K562 (cell line): ENCODE measurements around the gene DIMT1. TPM values are rescaled to one million over a fixed set of nuclear protein-coding genes. Genes with fewer than 3 reads are reported as not detected.
A peak's percentile ranks its signal among the peaks of the same experiment; 100 is the strongest.

Source experiments
- ATAC-seq: fragments of 200-7000 bp; cut with Tn5 transposase; 3 replicates; pipeline ENCODE4 v1.9.1; 2020; ENCODE audit warnings: moderate library complexity
- BruUV-seq: library from RNA; stranded (reverse); fragments of 400-500 nt; replicated peaks from 2 replicates; lab custom pipeline; 2021; lab: Mats Ljungman, UMichigan
- CTCF ChIA-PET: fragments of 300-600 bp; formaldehyde crosslinking; extraction: SDS; loops from one replicate; lab custom pipeline; 2021; ENCODE audit warnings: low intra/inter-chr PET ratio; lab: Yijun Ruan, JAX
- POLR2A ChIA-PET: fragments of 300-600, 350-650 bp; sonication (Branson Sonifier 250); formaldehyde crosslinking; extraction: SDS; loops from one replicate; lab custom pipeline; 2021; ENCODE audit warnings: antibody characterized with exemption, inconsistent platforms; lab: Yijun Ruan, JAX
- DNase-seq, 4 experiments: peaks; one replicate each; pipeline versions ENCODE4 v3.0.0 to v3.0.0-alpha.2; 2011 to 2018; ENCODE audit warnings: low spot score in 3 of 4, mixed read lengths in 3 of 4; ENCODE audit errors: extremely low read depth in 1 of 4
- FAIRE-seq: peaks from 2 replicates; lab custom pipeline; 2011; peaks lifted over from hg19 to GRCh38; lab: Jason Lieb, UNC
- H2AFZ ChIP-seq: 2 replicates; pipeline ENCODE4 v1.6.0; 2011; ENCODE audit warnings: low read depth, low read length, control low read depth, inconsistent platforms
- H3K27ac ChIP-seq: fragments of 200-600 bp; 3 replicates; pipeline ENCODE4 v1.8.0; 2011; ENCODE audit warnings: low read depth, mild to moderate bottlenecking, control low read depth, inconsistent platforms, low read length, moderate library complexity, mixed read lengths; ENCODE audit errors: extremely low read depth
- H3K27me3 ChIP-seq, 2 experiments: fragments of 300-600 bp in 1 of 2; 2 replicates in 1 of 2; 3 replicates in 1 of 2; pipeline versions ENCODE4 v1.6.0 to v1.8.0; 2011; ENCODE audit warnings: inconsistent platforms in 2 of 2, low read length in 2 of 2, mild to moderate bottlenecking in 1 of 2, mixed read lengths in 1 of 2, moderate library complexity in 1 of 2; ENCODE audit not compliant: control insufficient read depth in 2 of 2, insufficient read depth in 2 of 2
- H3K36me3 ChIP-seq: fragments of 300-600 bp; 3 replicates; pipeline ENCODE4 v1.8.0; 2011; ENCODE audit warnings: mild to moderate bottlenecking, low read length, inconsistent platforms; ENCODE audit not compliant: control insufficient read depth, insufficient read depth
- H3K4me1 ChIP-seq, 2 experiments: fragments of 200-600 bp in 1 of 2; replicated peaks in 1 of 2; 2 replicates in 1 of 2; 3 replicates in 1 of 2; pipeline versions ENCODE4 v1.5.1 to v1.8.0; 2011; ENCODE audit warnings: inconsistent platforms in 2 of 2, low read length in 2 of 2, mild to moderate bottlenecking in 1 of 2, mixed read lengths in 1 of 2, moderate library complexity in 1 of 2; ENCODE audit not compliant: control insufficient read depth in 2 of 2, insufficient read depth in 2 of 2
- H3K4me2 ChIP-seq: 2 replicates; pipeline ENCODE4 v1.6.1; 2011; ENCODE audit warnings: low read length, control low read depth, inconsistent platforms, mixed read lengths; ENCODE audit not compliant: insufficient read depth
- H3K4me3 ChIP-seq: fragments of 200-600 bp; sonication (generic), shearing (Covaris generic); 2 replicates; pipeline ENCODE4 v1.5.1; 2016; ENCODE audit warnings: control low read depth, inconsistent platforms
- H3K79me2 ChIP-seq: fragments of 200-600 bp; 3 replicates; pipeline ENCODE4 v1.8.0; 2011; ENCODE audit warnings: low read length, inconsistent platforms; ENCODE audit not compliant: control insufficient read depth, insufficient read depth
- H3K9ac ChIP-seq, 2 experiments: 2 replicates each; pipeline versions ENCODE4 v1.6.0 to v1.6.1; 2011; ENCODE audit warnings: low read depth in 2 of 2, low read length in 2 of 2, control low read depth in 1 of 2, inconsistent platforms in 1 of 2, mild to moderate bottlenecking in 1 of 2, mixed read lengths in 1 of 2; ENCODE audit not compliant: insufficient read depth in 1 of 2
- H3K9me1 ChIP-seq: one replicate; pipeline ENCODE4 v1.6.0; 2011; ENCODE audit warnings: inconsistent platforms, mild to moderate bottlenecking, low read length, moderate library complexity; ENCODE audit not compliant: control insufficient read depth, insufficient read depth
- H3K9me3 ChIP-seq: replicated peaks from 2 replicates; pipeline ENCODE4 v1.5.1; 2011; ENCODE audit warnings: low read depth, low read length, inconsistent platforms; ENCODE audit not compliant: control insufficient read depth, insufficient read depth
- H4K20me1 ChIP-seq: replicated peaks from 2 replicates; pipeline ENCODE4 v1.6.1; 2011; ENCODE audit warnings: low read length, inconsistent platforms, mixed read lengths; ENCODE audit not compliant: control insufficient read depth, insufficient read depth
- DEAF1 ChIP-seq: fragments of 450-650 bp; formaldehyde crosslinking; IDR thresholded peaks from 2 replicates; pipeline ENCODE4 v1.4.0; 2020; ENCODE audit warnings: mild to moderate bottlenecking, moderate library complexity
- HDAC6 ChIP-seq: IDR thresholded peaks from 2 replicates; pipeline ENCODE4 v1.6.1; 2012; ENCODE audit warnings: low read depth, mild to moderate bottlenecking, control low read depth, inconsistent platforms, low read length, moderate library complexity
- MAFF ChIP-seq: IDR thresholded peaks from 2 replicates; pipeline ENCODE4 v1.6.1; 2012; ENCODE audit warnings: low read length, improper control_type of control experiment
- POLR3A ChIP-seq: IDR thresholded peaks from 2 replicates; pipeline ENCODE4 v1.6.1; 2011; ENCODE audit warnings: borderline replicate concordance, mild to moderate bottlenecking, moderate library complexity; ENCODE audit not compliant: insufficient read length, insufficient read depth; ENCODE audit errors: extremely low read depth
- RAD21 ChIP-seq, 2 experiments: fragments of 250-450 bp in 1 of 2; fragments of 450-650 bp in 1 of 2; sonication (Bioruptor Pico) in 1 of 2; formaldehyde crosslinking in 1 of 2; IDR thresholded peaks in 1 of 2; conservative IDR thresholded peaks in 1 of 2; 2 replicates each; pipeline versions ENCODE4 v1.4.0 to v1.8.0; 2020 to 2022; ENCODE audit warnings: mild to moderate bottlenecking in 2 of 2, moderate library complexity in 1 of 2
- RB1 ChIP-seq: fragments of 450-650 bp; IDR thresholded peaks from 2 replicates; pipeline ENCODE4 v1.6.1; 2017; ENCODE audit warnings: low read depth, mild to moderate bottlenecking
- SIRT6 ChIP-seq: IDR thresholded peaks from one replicate; pipeline ENCODE4 v1.6.1; 2012; ENCODE audit warnings: low read depth, mild to moderate bottlenecking, control low read depth, inconsistent platforms, low read length, moderate library complexity
- SMAD4 ChIP-seq: fragments of 250-450 bp; sonication (Bioruptor Pico); conservative IDR thresholded peaks from 2 replicates; pipeline ENCODE4 v1.8.0; 2021; ENCODE audit warnings: inconsistent platforms, mild to moderate bottlenecking, moderate library complexity
- TAF1 ChIP-seq: IDR thresholded peaks from 2 replicates; pipeline ENCODE4 v1.6.1; 2011; ENCODE audit warnings: mild to moderate bottlenecking, low read length, moderate library complexity; ENCODE audit not compliant: insufficient read depth, control insufficient read depth, severe bottlenecking; ENCODE audit errors: extremely low read depth
- WHSC1 ChIP-seq: IDR thresholded peaks from one replicate; pipeline ENCODE4 v1.6.1; 2012; ENCODE audit warnings: low read length, control low read depth, inconsistent platforms
- ZNF146 ChIP-seq: IDR thresholded peaks from one replicate; pipeline ENCODE4 v1.6.1; 2018; ENCODE audit warnings: missing compliant biosample characterization; ENCODE audit not compliant: unreplicated experiment
- ZNF263 ChIP-seq: sonication (generic); formaldehyde crosslinking; IDR thresholded peaks from 2 replicates; pipeline ENCODE4 v1.8.0; 2022; ENCODE audit warnings: mild to moderate bottlenecking, missing genetic modification reagents, borderline replicate concordance
- ZNF316 ChIP-seq: fragments of 450-650 bp; IDR thresholded peaks from 2 replicates; pipeline ENCODE4 v1.6.1; 2016
- ZNF592 ChIP-seq: fragments of 450-650 bp; IDR thresholded peaks from 2 replicates; pipeline ENCODE4 v1.6.1; 2017; ENCODE audit warnings: antibody characterized with exemption, mild to moderate bottlenecking
- ZNF644 ChIP-seq: fragments of 200-800 bp; sonication (Bioruptor generic); IDR thresholded peaks from 2 replicates; pipeline ENCODE4 v1.6.1; 2016; ENCODE audit warnings: low read depth, missing genetic modification characterization, missing compliant biosample characterization
- in situ Hi-C: fragments of 300-500 bp; cut with MboI; formaldehyde crosslinking; loops from 4 replicates; pipeline ENCODE4 v1.15.0; 2018; ENCODE audit warnings: inconsistent platforms, mixed read lengths
- intact Hi-C: fragments of 100-400 bp; cut with micrococcal nuclease; formaldehyde crosslinking; loops from 2 replicates; pipeline ENCODE4 v1.14.2; 2022
- polyA plus RNA-seq, 8 experiments: library from polyadenylated mRNA; depleted of rRNA in 4 of 8; stranded (reverse) in 5 of 8; unstranded in 3 of 8; fragments of >200 nt; fragmentation: Nextera tagmentation in 2 of 8; fragmentation: Illumina TruSeq in 1 of 8; extraction: Ambion mirVana in 2 of 8; extraction: Trizol in 1 of 8; gene quantifications; 2 replicates each; pipeline versions ENCODE4 v1.2.1 to v1.2.3, GENCODE V29; 2011 to 2014; ENCODE audit warnings: inconsistent platforms in 1 of 8, missing spikeins in 1 of 8
- total RNA-seq, 7 experiments: library from RNA; depleted of rRNA in 6 of 7; stranded (reverse); fragments of >200 nt in 6 of 7; fragmentation: Illumina TruSeq in 2 of 7; extraction: Trizol in 2 of 7; gene quantifications; 2 replicates each; pipeline versions ENCODE4 v1.2.1 to v1.2.3, GENCODE V29; 2011 to 2021; ENCODE audit warnings: low replicate concordance in 1 of 7

Gene DIMT1
- total and polyA plus RNA-seq, 9 of the 15 experiments (the other 6 are each of a cell fraction or from before 2014, with no cell fraction given): 28.9 to 85.3 (median 54.1) TPM

- H2AFZ ChIP-seq: no peak overlapping the region
- H3K4me2 ChIP-seq: no peak overlapping the region
- POLR2A ChIA-PET: interaction anchor here (0.6 kb wide), 1 partner anchor 14 kb away, joined by 3 read pairs; no protein-coding TSS in a partner anchor
- BruUV-seq: no TSS peak
- ATAC-seq: peak; percentile 77
- no peaks in the 10 kb centered on the region for H3K4me1 ChIP-seq
- no peaks in the 10 kb centered on the region for H4K20me1 ChIP-seq
- peaks cover 3% of the 10 kb centered on the region; the same call in 1 of the 3 replicates for H3K79me2 ChIP-seq
- peaks cover 82% of the 10 kb centered on the region for H3K36me3 ChIP-seq
- H3K9me3 ChIP-seq: no peaks in the 10 kb centered on the region
- in situ Hi-C loops (no loop called here), intact Hi-C loops (loop anchor here (5.0 kb wide), 1 partner anchor 117 kb away; no protein-coding TSS in a partner anchor)
- H3K4me3 ChIP-seq: no peak overlapping the region
- H3K9me1 ChIP-seq: no peaks in the 10 kb centered on the region
- DNase-seq: peak; percentile 23 to 54 (median 42)
- FAIRE-seq: no peak
- CTCF ChIA-PET: interaction anchor here (3.0 kb wide), 1 partner anchor 130 kb away, joined by 13 read pairs; no protein-coding TSS in a partner anchor
- H3K9ac ChIP-seq: no peak overlapping the region
- no peaks in the 10 kb centered on the region for H3K27me3 ChIP-seq
- H3K27ac ChIP-seq: no peak overlapping the region
- no peak for TF ChIP-seq ZNF263
- TF ChIP-seq WHSC1: no peak
- no peak for TF ChIP-seq SMAD4 (CRISPR knock-in tag)
- no peak for TF ChIP-seq TAF1
- TF ChIP-seq HDAC6: no peak
- TF ChIP-seq ZNF592: 0 out of 2 replicates have a peak, but pooled peaks have one; percentile 37
- TF ChIP-seq POLR3A: no peak
- TF ChIP-seq ZNF146 (CRISPR knock-in tag): no peak
- no peak for TF ChIP-seq RB1
- no peak for TF ChIP-seq ZNF644 (tag)
- no peak for TF ChIP-seq SIRT6
- peak; percentile 49; the same call in 1 of the 2 replicates for TF ChIP-seq DEAF1 (CRISPR knock-in tag)
- TF ChIP-seq RAD21 (CRISPR knock-in tag; conservative IDR thresholded peaks at IDR 0.05 in 1 of 2, IDR thresholded peaks at IDR 0.05 in 1 of 2): peak; percentile 77 to 86
- peak; percentile 82 for TF ChIP-seq ZNF316
- peak; percentile 21; the same call in 1 of the 2 replicates for TF ChIP-seq MAFF
Observed at GRCh38 chr5:62354028-62354874, 49.5 kb downstream of the DIMT1 start.
